ENCODE results near the gene RAPGEF5. TPM values are rescaled to one million over a fixed set of nuclear protein-coding genes. Genes with fewer than 3 reads are reported as not detected.

Gene RAPGEF5
- total and polyA plus RNA-seq, 2 experiments from 2014 or later: 0.11 to 0.86 TPM

DNA sequence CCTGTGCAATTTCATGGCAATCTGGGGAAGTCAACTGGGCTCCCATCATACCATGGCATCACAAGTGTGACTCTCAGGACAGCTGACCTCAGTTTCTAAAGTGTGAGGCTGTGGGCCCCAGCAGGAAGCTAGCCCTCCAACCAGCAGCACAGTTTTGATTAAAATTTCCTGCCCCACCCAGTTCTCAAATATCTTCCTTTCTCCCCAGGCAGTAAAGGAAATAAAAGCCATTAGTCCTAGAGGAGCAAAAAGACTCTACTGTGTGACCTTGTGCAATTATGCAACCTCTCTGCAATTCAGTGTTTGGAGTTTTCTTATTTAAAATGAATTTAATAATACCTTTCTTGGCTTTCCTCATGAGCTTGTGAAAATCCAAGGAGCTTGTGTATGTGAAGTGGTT is 268.1 kb downstream of the RAPGEF5 start:
- in situ Hi-C loops (cut with MboI): no loop called here
- H3K27me3 ChIP-seq (replicated peaks; ENCODE audit: insufficient read depth): no peaks in the 10 kb centered on the region
- H3K79me2 ChIP-seq (ENCODE audit: insufficient read depth): no peaks in the 10 kb centered on the region
- H3K4me3 ChIP-seq: no peak overlapping the region
- H3K4me1 ChIP-seq (ENCODE audit: insufficient read depth): peaks cover 6% of the 10 kb centered on the region
- DNase-seq: no peak
- H3F3A ChIP-seq (ENCODE audit: insufficient read depth): no peaks in the 10 kb centered on the region
- no peaks in the 10 kb centered on the region for H3K36me3 ChIP-seq (ENCODE audit: low read depth)
- no peak overlapping the region for H3K4me2 ChIP-seq (ENCODE audit: unreplicated experiment)
- H2AFZ ChIP-seq: no peak overlapping the region
- no peak overlapping the region for H3K9ac ChIP-seq
- no peaks in the 10 kb centered on the region for H3K9me2 ChIP-seq (ENCODE audit: insufficient read depth)
- no peaks in the 10 kb centered on the region for H4K20me1 ChIP-seq (ENCODE audit: insufficient read depth)
- TF ChIP-seq EZH2 (IDR thresholded peaks at IDR 0.05; ENCODE audit: insufficient read depth, poor library complexity, severe bottlenecking) (no peak), EZH2phosphoT487 (IDR thresholded peaks at IDR 0.05; ENCODE audit: insufficient read depth, low read depth) (no peak)
- no peaks in the 10 kb centered on the region for H3K9me3 ChIP-seq (ENCODE audit: low read depth)
- H3K27ac ChIP-seq: no peak overlapping the region

DNA sequence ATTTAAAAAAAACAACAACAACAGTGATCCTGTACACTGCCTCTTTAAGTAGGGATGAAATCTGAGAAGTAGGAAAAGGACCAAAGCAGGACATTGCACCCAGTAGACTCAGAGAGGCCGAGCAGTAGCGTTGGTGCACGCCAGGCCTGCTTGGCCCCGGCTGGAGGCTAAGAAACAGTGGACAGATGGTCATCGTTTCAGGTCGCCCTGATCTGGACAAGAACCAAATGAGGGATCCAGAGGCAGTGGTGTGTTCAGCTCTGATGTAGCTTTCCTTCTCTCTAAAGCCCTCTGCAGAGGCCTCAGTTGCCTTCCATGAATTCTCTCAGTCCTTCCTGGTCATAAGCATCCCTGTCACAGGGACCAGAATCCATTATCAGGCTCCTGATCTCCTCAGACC is 269.1 kb downstream of the RAPGEF5 start:
- H3K9me2 ChIP-seq (ENCODE audit: insufficient read depth): no peaks in the 10 kb centered on the region
- peaks cover 2% of the 10 kb centered on the region; the same call in 1 of the 2 replicates for H3K4me1 ChIP-seq (ENCODE audit: insufficient read depth)
- no peak overlapping the region for H3K4me2 ChIP-seq (ENCODE audit: unreplicated experiment)
- H2AFZ ChIP-seq: no peak overlapping the region
- no peaks in the 10 kb centered on the region for H4K20me1 ChIP-seq (ENCODE audit: insufficient read depth)
- in situ Hi-C loops (cut with MboI): no loop called here
- no peak overlapping the region for H3K9ac ChIP-seq
- DNase-seq: no peak
- H3K79me2 ChIP-seq (ENCODE audit: insufficient read depth): no peaks in the 10 kb centered on the region
- H3K36me3 ChIP-seq (ENCODE audit: low read depth): no peaks in the 10 kb centered on the region
- TF ChIP-seq EZH2 (IDR thresholded peaks at IDR 0.05; ENCODE audit: insufficient read depth, poor library complexity, severe bottlenecking) (no peak), EZH2phosphoT487 (IDR thresholded peaks at IDR 0.05; ENCODE audit: insufficient read depth, low read depth) (no peak)
- H3K9me3 ChIP-seq (ENCODE audit: low read depth): no peaks in the 10 kb centered on the region
- 57 to 61% methylated on average over 6 of the region's 6 CpGs for WGBS, 2 experiments (ENCODE audit: low coverage in 1 of 2, low lambda C conversion rate in 2 of 2, missing lambda C conversion rate in 2 of 2)
- no peak overlapping the region for H3K27ac ChIP-seq
- no peak overlapping the region for H3K4me3 ChIP-seq
- no peaks in the 10 kb centered on the region for H3K27me3 ChIP-seq (replicated peaks; ENCODE audit: insufficient read depth)
- no peaks in the 10 kb centered on the region for H3F3A ChIP-seq (ENCODE audit: insufficient read depth)

DNA sequence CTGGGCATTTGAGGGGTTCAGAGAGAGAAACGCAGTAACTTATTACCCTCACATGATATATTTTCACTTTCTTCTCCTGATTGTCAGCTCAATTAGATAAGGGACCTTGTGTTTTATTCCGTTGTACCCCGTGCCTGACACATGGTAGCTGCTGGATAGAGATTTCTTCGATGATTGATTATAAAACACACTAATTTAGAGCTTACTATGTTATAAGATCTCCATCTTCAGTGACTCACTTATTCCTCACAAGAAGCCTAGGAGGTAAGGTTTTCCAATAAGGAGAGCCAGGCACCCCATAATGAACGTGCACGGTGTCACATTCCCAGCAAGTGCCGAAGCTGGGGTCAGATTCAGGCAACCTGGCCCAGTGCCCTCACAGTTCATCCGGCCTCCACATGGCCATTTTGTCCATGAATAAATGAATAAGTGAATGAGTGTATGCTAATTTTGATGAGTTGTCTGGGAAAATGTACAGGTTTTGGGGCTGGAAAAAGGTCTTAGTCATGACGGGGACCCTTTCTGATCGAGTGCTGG is 273.2 kb downstream of the RAPGEF5 start:
- Histone ChIP-seq H3K27ac (peak overlapping the region; percentile 55), H3K9me3 (ENCODE audit: low read depth) (no peaks in the 10 kb centered on the region), H3K4me2 (ENCODE audit: unreplicated experiment) (peak overlapping the region; percentile 93), H3K9me2 (ENCODE audit: insufficient read depth) (no peaks in the 10 kb centered on the region), H3K79me2 (ENCODE audit: insufficient read depth) (no peaks in the 10 kb centered on the region), H3K36me3 (ENCODE audit: low read depth) (no peaks in the 10 kb centered on the region), H3K4me3 (peak overlapping the region; percentile 75), H3K4me1 (ENCODE audit: insufficient read depth) (no peaks in the 10 kb centered on the region), H3K9ac (peak overlapping the region; percentile 81), H3K27me3 (replicated peaks; ENCODE audit: insufficient read depth) (no peaks in the 10 kb centered on the region), H4K20me1 (ENCODE audit: insufficient read depth) (no peaks in the 10 kb centered on the region), H3F3A (ENCODE audit: insufficient read depth) (no peaks in the 10 kb centered on the region), H2AFZ (peak overlapping the region; percentile 92)
- no peak for TF ChIP-seq EZH2 (IDR thresholded peaks at IDR 0.05; ENCODE audit: insufficient read depth, poor library complexity, severe bottlenecking)
- TF ChIP-seq EZH2phosphoT487 (IDR thresholded peaks at IDR 0.05; ENCODE audit: insufficient read depth, low read depth): no peak
- peak; percentile 56 for DNase-seq
- WGBS, 2 experiments (ENCODE audit: low coverage in 1 of 2, low lambda C conversion rate in 2 of 2, missing lambda C conversion rate in 2 of 2): 23 to 32% methylated on average over 10 of the region's 10 CpGs
- in situ Hi-C loops (cut with MboI): no loop called here

DNA sequence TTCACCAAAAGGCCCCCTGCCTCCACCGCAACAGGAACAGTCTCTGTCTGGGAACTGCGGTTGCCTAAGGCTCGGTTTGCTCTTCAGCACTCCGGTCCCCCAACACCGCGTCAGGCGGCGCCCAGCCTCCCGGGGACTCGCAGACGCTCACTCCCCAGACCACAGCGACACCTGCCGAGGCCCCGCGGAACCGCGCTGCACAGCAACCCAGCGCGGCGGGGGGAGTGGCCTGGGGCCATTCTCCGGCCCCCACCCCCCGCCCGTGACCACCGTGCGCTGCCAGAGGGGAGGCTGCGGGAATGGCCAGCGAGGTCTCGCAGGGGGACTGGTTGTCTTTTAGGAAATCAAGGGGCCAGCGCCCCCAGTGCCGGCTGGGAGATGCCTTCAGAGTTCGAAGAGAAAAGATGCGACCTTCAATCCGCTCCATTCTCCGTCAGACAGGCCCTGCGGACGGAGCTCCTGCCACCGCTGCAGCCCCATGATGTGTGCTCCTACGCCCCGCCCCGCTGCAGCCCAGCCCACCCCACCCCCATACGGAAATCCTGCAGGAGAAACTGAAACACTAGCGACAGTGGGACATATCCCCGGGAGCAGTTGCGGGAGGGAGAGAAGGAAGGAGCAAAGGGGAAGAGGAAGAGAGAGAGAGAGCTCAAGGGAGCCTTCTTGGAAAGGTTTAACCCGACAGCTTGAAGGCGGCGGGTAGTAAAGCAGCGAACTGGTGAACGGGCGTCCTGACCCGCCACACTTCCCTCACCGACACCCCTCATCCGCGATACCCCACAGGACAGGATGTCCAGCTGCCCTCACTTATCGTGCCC is 273.9 kb downstream of the RAPGEF5 start:
- TF ChIP-seq EZH2 (IDR thresholded peaks at IDR 0.05; ENCODE audit: insufficient read depth, poor library complexity, severe bottlenecking) (no peak), EZH2phosphoT487 (IDR thresholded peaks at IDR 0.05; ENCODE audit: insufficient read depth, low read depth) (no peak)
- no peaks in the 10 kb centered on the region for H4K20me1 ChIP-seq (ENCODE audit: insufficient read depth)
- H3K36me3 ChIP-seq (ENCODE audit: low read depth): no peaks in the 10 kb centered on the region
- H3F3A ChIP-seq (ENCODE audit: insufficient read depth): no peaks in the 10 kb centered on the region
- H3K9ac ChIP-seq: peak overlapping the region; percentile 81
- H2AFZ ChIP-seq: peak overlapping the region; percentile 92
- no peaks in the 10 kb centered on the region for H3K79me2 ChIP-seq (ENCODE audit: insufficient read depth)
- in situ Hi-C loops (cut with MboI): no loop called here
- peak; percentile 90 for DNase-seq
- H3K27ac ChIP-seq: peak overlapping the region; percentile 55
- 1 to 3% methylated on average over 33 to 52 of the region's 55 CpGs for whole genome bisulfite sequencing, 2 experiments (ENCODE audit: low coverage in 1 of 2, low lambda C conversion rate in 2 of 2, missing lambda C conversion rate in 2 of 2)
- H3K27me3 ChIP-seq (replicated peaks; ENCODE audit: insufficient read depth): no peaks in the 10 kb centered on the region
- H3K4me3 ChIP-seq: peak overlapping the region; percentile 75
- no peaks in the 10 kb centered on the region for H3K9me3 ChIP-seq (ENCODE audit: low read depth)
- no peaks in the 10 kb centered on the region for H3K9me2 ChIP-seq (ENCODE audit: insufficient read depth)
- H3K4me1 ChIP-seq (ENCODE audit: insufficient read depth): no peaks in the 10 kb centered on the region
- H3K4me2 ChIP-seq (ENCODE audit: unreplicated experiment): peak overlapping the region; percentile 93
